NCI-H82 treated with DMSO at 0.1 percent for 48 hours (cell line): ENCODE measurements around the gene DCTN1.
"Not testable (repeated sequence)": the region's sequence is repeated elsewhere in the genome, so short reads cannot be mapped to it uniquely, and the experiment has no call there.

Experiments used
- DNase-seq: peaks from one replicate; lab custom pipeline; 2025; ENCODE audit not compliant: unreplicated experiment; lab: John Stamatoyannopoulos, UW

DCTN1 gene

GRCh38 chr2:74379851-74380789 is at the start of gene DCTN1:
DCTN1 (minus strand) TSS chr2:74380311; CDS start chr2:74380037, 274 bp downstream.
- no peak for DNase-seq

- no peak for DNase-seq
Observed at GRCh38 chr2:74428675-74429074, 48.6 kb upstream of the DCTN1 start.

GRCh38 chr2:74427551-74427950 is 47.4 kb upstream of the DCTN1 start:
- DNase-seq, result no peak

GRCh38 chr2:74426181-74426758 is 46.2 kb upstream of the DCTN1 start:
- DNase-seq, result no peak

- DNase-seq, result no peak
Observed at GRCh38 chr2:74425523-74425922, 45.4 kb upstream of the DCTN1 start.

GRCh38 chr2:74424995-74425406 is 44.9 kb upstream of the DCTN1 start:
- no peak for DNase-seq

GRCh38 chr2:74424139-74424992 is 44.3 kb upstream of the DCTN1 start:
- no peak for DNase-seq

GRCh38 chr2:74423231-74424095 is 43.4 kb upstream of the DCTN1 start:
- no peak for DNase-seq

GRCh38 chr2:74421221-74421870 is 41.2 kb upstream of the DCTN1 start, which contains the start of the genes C2orf81 and WDR54:
C2orf81 (minus strand) TSS chr2:74421619; CDS start chr2:74421560, 59 bp downstream.
WDR54 (plus strand) TSS chr2:74421730; CDS start chr2:74422154, 424 bp downstream.
- peak; percentile 77 for DNase-seq

GRCh38 chr2:74420443-74421103 is 40.5 kb upstream of the DCTN1 start:
- DNase-seq, result not testable (repeated sequence)

GRCh38 chr2:74420006-74420405 is 39.9 kb upstream of the DCTN1 start:
- no peak for DNase-seq

- DNase-seq, result no peak
Observed at GRCh38 chr2:74419345-74419744, 39.2 kb upstream of the DCTN1 start.

GRCh38 chr2:74418312-74418711 is 38.2 kb upstream of the DCTN1 start:
- no peak for DNase-seq

GRCh38 chr2:74417763-74418162 is 37.7 kb upstream of the DCTN1 start:
- DNase-seq, result no peak

GRCh38 chr2:74417197-74417596 is 37.1 kb upstream of the DCTN1 start:
- DNase-seq, result no peak

GRCh38 chr2:74416778-74417177 is 36.7 kb upstream of the DCTN1 start:
- DNase-seq, result no peak

GRCh38 chr2:74415762-74416395 is 35.8 kb upstream of the DCTN1 start:
- no peak for DNase-seq

- no peak for DNase-seq
Observed at GRCh38 chr2:74414881-74415761, 35.0 kb upstream of the DCTN1 start.
